ENCODE data around the gene RPN2.

GRCh38 chr20:37200376-37200775 is 21.2 kb downstream of the RPN2 start:
- no peak for TF ChIP-seq POLR2A (IDR thresholded peaks at IDR 0.05)
- TF ChIP-seq CTCF (IDR thresholded peaks at IDR 0.05), result no peak
- no peak for TF ChIP-seq POLR2AphosphoS5 (IDR thresholded peaks at IDR 0.05)
- TF ChIP-seq EP300 (IDR thresholded peaks at IDR 0.05), result no peak

All from upper lobe of left lung (tissue), 4 donors.